Astrocyte of the cerebellum (primary cell): ENCODE results near the gene SIGLEC8.

Experiments
- DNase-seq: peaks from one replicate; pipeline ENCODE4 v3.0.0-alpha.2; 2011; ENCODE audit warnings: low read depth
- H3K4me3 ChIP-seq: 2 replicates; pipeline ENCODE4 v1.5.1; 2011; ENCODE audit warnings: mild to moderate bottlenecking, low read depth, low read length, moderate library complexity
- in situ Hi-C: cut with HindIII; loops from 2 replicates; pipeline ENCODE4 v1.10.0; 2017; ENCODE audit warnings: low sequenced_read_pairs
- TF ChIP-seq, protein P1 (sequence below): IDR thresholded peaks from 2 replicates; pipeline ENCODE4 v1.5.1; 2012; ENCODE audit warnings: low read length, low read depth, moderate library complexity, mild to moderate bottlenecking; ENCODE audit errors: missing control alignments

SIGLEC8 gene

DNA sequence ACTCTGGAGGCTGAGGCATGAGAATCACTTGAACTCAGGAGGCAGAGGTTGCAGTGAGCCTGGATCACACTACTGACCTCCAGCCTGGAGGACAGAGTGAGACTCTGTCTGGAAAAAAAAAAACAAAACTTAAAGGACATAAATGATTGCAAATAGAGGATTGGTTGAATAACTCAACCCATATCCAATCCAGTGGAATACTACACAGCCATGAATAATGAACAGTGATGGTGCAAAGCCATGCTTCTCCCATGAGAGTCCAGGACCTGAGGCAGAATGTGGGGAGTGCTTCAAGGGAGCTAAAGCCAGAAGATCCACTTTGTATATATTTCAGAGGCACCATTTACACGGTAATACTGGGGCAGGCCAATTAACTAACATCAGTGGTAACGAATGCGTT is 17.9 kb upstream of the SIGLEC8 start:
- H3K4me3 ChIP-seq, result no peak overlapping the region
- TF ChIP-seq, protein P1, sequence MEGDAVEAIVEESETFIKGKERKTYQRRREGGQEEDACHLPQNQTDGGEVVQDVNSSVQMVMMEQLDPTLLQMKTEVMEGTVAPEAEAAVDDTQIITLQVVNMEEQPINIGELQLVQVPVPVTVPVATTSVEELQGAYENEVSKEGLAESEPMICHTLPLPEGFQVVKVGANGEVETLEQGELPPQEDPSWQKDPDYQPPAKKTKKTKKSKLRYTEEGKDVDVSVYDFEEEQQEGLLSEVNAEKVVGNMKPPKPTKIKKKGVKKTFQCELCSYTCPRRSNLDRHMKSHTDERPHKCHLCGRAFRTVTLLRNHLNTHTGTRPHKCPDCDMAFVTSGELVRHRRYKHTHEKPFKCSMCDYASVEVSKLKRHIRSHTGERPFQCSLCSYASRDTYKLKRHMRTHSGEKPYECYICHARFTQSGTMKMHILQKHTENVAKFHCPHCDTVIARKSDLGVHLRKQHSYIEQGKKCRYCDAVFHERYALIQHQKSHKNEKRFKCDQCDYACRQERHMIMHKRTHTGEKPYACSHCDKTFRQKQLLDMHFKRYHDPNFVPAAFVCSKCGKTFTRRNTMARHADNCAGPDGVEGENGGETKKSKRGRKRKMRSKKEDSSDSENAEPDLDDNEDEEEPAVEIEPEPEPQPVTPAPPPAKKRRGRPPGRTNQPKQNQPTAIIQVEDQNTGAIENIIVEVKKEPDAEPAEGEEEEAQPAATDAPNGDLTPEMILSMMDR, result no peak
- no peak for DNase-seq
- in situ Hi-C loops, result no loop called here

DNA sequence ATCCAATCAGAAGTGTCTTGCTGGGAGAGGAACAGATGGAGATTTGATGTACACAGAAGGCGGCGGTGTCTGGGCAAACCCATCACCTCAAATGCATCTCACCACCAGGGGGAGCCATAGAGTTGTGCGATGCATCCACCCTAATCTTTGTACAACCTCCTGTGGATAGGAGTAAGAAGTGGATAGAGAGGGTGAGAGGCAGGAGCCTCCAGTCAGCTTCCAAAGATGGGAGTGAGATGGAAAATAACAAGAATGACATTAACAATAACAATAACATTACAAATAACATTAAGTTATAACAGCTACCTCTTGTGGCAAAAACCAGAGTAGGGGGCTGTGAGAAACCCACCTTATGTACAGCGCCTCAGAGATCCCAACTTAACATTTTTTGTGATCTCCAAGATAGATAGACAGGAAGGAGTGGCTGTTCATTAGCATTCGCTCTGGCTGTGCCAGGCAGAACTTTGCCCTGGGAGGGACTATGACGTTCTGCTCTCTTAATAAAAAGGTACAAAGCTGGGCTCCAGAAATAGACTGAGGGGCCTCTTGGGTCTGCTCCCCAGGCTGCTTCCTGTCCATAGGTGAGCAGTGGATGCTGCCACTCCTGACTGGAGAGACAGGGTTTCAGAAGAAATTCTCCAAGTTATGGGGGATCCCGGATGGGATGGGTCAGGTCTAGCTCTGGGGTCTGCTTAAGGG is 14.9 kb upstream of the SIGLEC8 start:
- no peak overlapping the region for H3K4me3 ChIP-seq
- in situ Hi-C loops, result loop anchor here (5.0 kb wide), 1 partner anchor 74 kb away; no protein-coding TSS in a partner anchor
- DNase-seq, result peak; percentile 12
- TF ChIP-seq, protein P1, result peak; percentile 67

DNA sequence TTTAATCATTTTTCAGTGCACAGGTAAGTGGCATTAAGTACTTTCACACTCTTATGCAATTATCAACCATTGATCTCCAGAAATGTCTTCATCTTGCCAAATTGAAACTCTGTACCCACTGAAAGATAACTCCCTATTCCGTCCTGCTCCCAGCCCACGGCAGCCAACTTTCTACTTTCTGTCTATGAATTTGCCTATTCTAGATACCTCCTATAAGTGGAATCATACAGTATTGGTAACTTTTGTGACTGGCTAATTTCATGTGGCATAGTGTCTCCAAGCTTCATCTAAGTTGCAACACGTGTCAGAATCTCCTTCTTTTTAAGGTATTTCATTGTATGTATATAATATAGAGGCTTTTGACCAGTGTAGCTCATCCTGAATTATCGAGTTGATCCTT is 14.4 kb upstream of the SIGLEC8 start:
- TF ChIP-seq, protein P1, result no peak
- in situ Hi-C loops, result loop anchor here (5.0 kb wide), 1 partner anchor 75 kb away; no protein-coding TSS in a partner anchor

DNA sequence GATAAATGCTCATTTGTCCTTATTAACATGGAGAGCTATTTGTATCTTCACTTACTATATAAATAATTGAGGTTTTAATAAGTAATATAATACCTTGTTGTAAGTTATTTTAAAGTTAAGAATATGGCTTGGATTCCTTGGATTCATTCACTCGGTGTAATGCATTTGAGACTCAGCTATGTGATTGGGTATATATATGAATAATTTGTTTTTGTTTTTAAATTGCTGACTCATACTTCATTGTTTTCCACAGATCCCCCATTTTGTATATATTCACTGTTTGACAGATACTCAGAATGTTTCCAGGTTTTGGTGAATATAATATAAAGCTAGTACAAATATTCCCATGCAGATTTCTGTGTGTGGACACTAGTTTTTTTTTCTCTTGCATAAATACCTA is 13.3 kb upstream of the SIGLEC8 start:
- DNase-seq, result no peak
- TF ChIP-seq, protein P1, result no peak
- in situ Hi-C loops, result loop anchor here (5.0 kb wide), 1 partner anchor 76 kb away; no protein-coding TSS in a partner anchor
- no peak overlapping the region for H3K4me3 ChIP-seq

More for the DNA sequence above, 14.4 kb upstream of the SIGLEC8 start:
- H3K4me3 ChIP-seq, result no peak overlapping the region
- no peak for DNase-seq

DNA sequence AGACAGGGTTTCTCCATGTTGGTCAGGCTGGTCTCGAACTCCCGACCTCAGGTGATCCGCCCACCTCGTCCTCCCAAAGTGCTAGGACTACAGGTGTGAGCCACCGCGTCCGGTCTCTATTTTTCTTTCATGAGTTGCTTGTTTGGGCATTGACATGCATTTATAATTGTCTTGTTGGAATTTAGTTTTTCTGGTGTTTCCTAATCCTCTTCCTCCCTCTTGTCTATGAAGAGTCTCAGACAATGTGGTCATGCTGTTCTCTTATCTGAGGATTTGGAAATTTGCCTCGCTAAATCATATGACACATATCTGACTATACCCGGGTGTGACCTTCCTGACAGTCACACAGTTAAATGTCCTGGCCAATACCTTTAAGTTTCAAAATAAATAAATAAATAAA is 12.7 kb upstream of the SIGLEC8 start:
- DNase-seq, result no peak
- TF ChIP-seq, protein P1, result no peak
- in situ Hi-C loops, result loop anchor here (5.0 kb wide), 1 partner anchor 76 kb away; no protein-coding TSS in a partner anchor
- no peak overlapping the region for H3K4me3 ChIP-seq

DNA sequence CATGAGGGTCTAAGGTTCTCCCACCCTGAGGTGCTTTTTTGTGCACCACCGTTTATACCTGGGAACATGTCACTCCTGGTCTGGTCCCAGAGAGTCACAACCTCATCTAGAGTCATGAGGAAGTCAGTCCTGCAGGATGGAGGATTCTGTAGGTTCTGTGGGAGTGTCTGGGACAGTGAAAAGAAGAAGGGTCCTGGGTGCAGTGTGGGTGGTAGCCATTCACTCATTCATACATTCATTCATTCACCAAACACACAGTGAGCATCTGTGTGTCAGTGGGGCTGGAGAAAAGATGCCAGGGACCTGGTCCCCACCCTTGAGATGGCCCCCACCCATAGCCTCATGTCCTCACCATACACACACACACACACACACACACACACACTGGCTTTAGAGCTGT is 11.4 kb upstream of the SIGLEC8 start:
- H3K4me3 ChIP-seq, result no peak overlapping the region
- in situ Hi-C loops, result loop anchor here (5.0 kb wide), 1 partner anchor 78 kb away; no protein-coding TSS in a partner anchor
- DNase-seq, result no peak
- TF ChIP-seq, protein P1, result no peak
